ENCODE data around the gene IFT57. TPM values are rescaled to one million over a fixed set of nuclear protein-coding genes. Genes with fewer than 3 reads are reported as not detected.
A peak's percentile ranks its signal among the peaks of the same experiment; 100 is the strongest.

The IFT57 gene
- total and polyA plus RNA-seq, 10 of the 15 experiments (the other 5 are each of a cell fraction or from before 2014, with no cell fraction given) = 1.8 to 25.0 (median 7.5) TPM

- TF ChIP-seq POLR2AphosphoS5 (IDR thresholded peaks at IDR 0.05; ENCODE audit: low read length) = peak; percentile 92
- TF ChIP-seq CUX1 (IDR thresholded peaks at IDR 0.05; ENCODE audit: insufficient replicate concordance, low read depth, low read length) = peak; percentile 48
- peak; percentile 11; the same call in 1 of the 2 replicates for TF ChIP-seq RAD21 (IDR thresholded peaks at IDR 0.05; ENCODE audit: insufficient read depth, low read depth, low read length)
- TF ChIP-seq EED (IDR thresholded peaks at IDR 0.05; ENCODE audit: low read depth) = no peak
- TF ChIP-seq RAD51 (IDR thresholded peaks at IDR 0.05) = no peak
- TF ChIP-seq ZSCAN29 (IDR thresholded peaks at IDR 0.05) = no peak
- TF ChIP-seq E2F8 (IDR thresholded peaks at IDR 0.05; ENCODE audit: low read depth, partially characterized antibody) = no peak
- peak; percentile 86 for TF ChIP-seq POU2F2 (IDR thresholded peaks at IDR 0.05; ENCODE audit: borderline replicate concordance, low read depth, low read length)
- 0 out of 2 replicates have a peak, but pooled peaks have one; percentile 27 for TF ChIP-seq RCOR1 (conservative IDR thresholded peaks at IDR 0.05; ENCODE audit: low read depth, low read length)
- TF ChIP-seq SIX5 (IDR thresholded peaks at IDR 0.05; ENCODE audit: low read depth, low read length, severe bottlenecking) = no peak
- no peak for TF ChIP-seq ZZZ3 (IDR thresholded peaks at IDR 0.05; ENCODE audit: control insufficient read depth, insufficient read length, low read depth)
- no peak for TF ChIP-seq ZNF217 (IDR thresholded peaks at IDR 0.05)
- TF ChIP-seq RUNX3 (IDR thresholded peaks at IDR 0.05; ENCODE audit: low read length) = peak; percentile 36; the same call in 1 of the 2 replicates
- no peak for TF ChIP-seq ATF3 (IDR thresholded peaks at IDR 0.05; ENCODE audit: borderline replicate concordance, extremely low read depth, low read depth, low read length)
- TF ChIP-seq YY1 (IDR thresholded peaks at IDR 0.05; ENCODE audit: low read depth, low read length) = peak; percentile 70
- peak; percentile 53; the same call in 1 of the 2 replicates for TF ChIP-seq MXI1 (IDR thresholded peaks at IDR 0.05; ENCODE audit: low read depth, low read length)
- TF ChIP-seq BCLAF1 (IDR thresholded peaks at IDR 0.05) = no peak
- no peak for TF ChIP-seq MYB (IDR thresholded peaks at IDR 0.05; ENCODE audit: borderline replicate concordance, low read depth, low read length)
These were observed 96.6 kb downstream of the IFT57 start (continued) for GRCh38 chr3:108125550-108126071.
